Endothelial cell of umbilical vein (primary cell): ENCODE results near the gene KLF13. TPM values are rescaled to one million over a fixed set of nuclear protein-coding genes. Genes with fewer than 3 reads are reported as not detected.

ENCODE experiments used
- BruUV-seq: library from RNA; stranded (reverse); fragments of 400-500 nt; replicated peaks from 2 replicates; lab custom pipeline; 2021; lab: Mats Ljungman, UMichigan
- CTCF ChIA-PET: fragments of 300-600, 350-600 bp; sonication (Branson Sonifier 250); formaldehyde crosslinking; loops from one replicate; lab custom pipeline; 2021; ENCODE audit warnings: antibody characterized with exemption, inconsistent platforms; lab: Charles Lee
- POLR2A ChIA-PET: fragments of 300-600, 350-600 bp; sonication (Branson Sonifier 250); formaldehyde crosslinking; loops from one replicate; lab custom pipeline; 2021; ENCODE audit warnings: antibody characterized with exemption, inconsistent platforms; lab: Charles Lee
- DNase-seq: peaks from one replicate; pipeline ENCODE4 v3.0.0-alpha.2; 2011; ENCODE audit warnings: low read depth, low spot score
- FAIRE-seq: peaks from 2 replicates; lab custom pipeline; 2011; peaks lifted over from hg19 to GRCh38; lab: Jason Lieb, UNC
- H2AFZ ChIP-seq: 2 replicates; pipeline ENCODE4 v1.6.0; 2012; ENCODE audit warnings: low read depth, low read length, control low read depth, inconsistent platforms
- H3K27ac ChIP-seq: 2 replicates; pipeline ENCODE4 v1.5.1; 2011; ENCODE audit warnings: low read depth, mild to moderate bottlenecking, control low read depth, low read length, moderate library complexity; ENCODE audit not compliant: insufficient read depth
- H3K27me3 ChIP-seq, 2 experiments: 2 replicates each; pipeline versions ENCODE4 v1.6.0 to v1.6.1; 2011; ENCODE audit warnings: low read length in 2 of 2, mixed read lengths in 1 of 2; ENCODE audit not compliant: control insufficient read depth in 2 of 2, insufficient read depth in 2 of 2
- H3K36me3 ChIP-seq, 2 experiments: 2 replicates in 1 of 2; 3 replicates in 1 of 2; pipeline ENCODE4 v1.5.1; 2011; ENCODE audit warnings: low read length in 2 of 2, mild to moderate bottlenecking in 1 of 2, moderate library complexity in 1 of 2; ENCODE audit not compliant: control insufficient read depth in 2 of 2, insufficient read depth in 2 of 2; ENCODE audit errors: extremely low read depth in 1 of 2
- H3K4me1 ChIP-seq: 3 replicates; pipeline ENCODE4 v1.5.1; 2011; ENCODE audit warnings: mild to moderate bottlenecking, low read length; ENCODE audit not compliant: control insufficient read depth, insufficient read depth; ENCODE audit errors: extremely low read depth
- H3K4me2 ChIP-seq: 2 replicates; pipeline ENCODE4 v1.6.1; 2011; ENCODE audit warnings: low read length, control low read depth, mixed read lengths; ENCODE audit not compliant: insufficient read depth
- H3K4me3 ChIP-seq, 3 experiments: fragments of 200-600 bp in 1 of 3; sonication (generic), shearing (Covaris generic) in 1 of 3; replicated peaks in 1 of 3; 2 replicates each; pipeline ENCODE4 v1.5.1; 2011 to 2016; ENCODE audit warnings: control low read depth in 3 of 3, low read length in 3 of 3, mild to moderate bottlenecking in 2 of 3, inconsistent platforms in 1 of 3, low read depth in 1 of 3, moderate library complexity in 1 of 3; ENCODE audit not compliant: insufficient read depth in 1 of 3
- H3K79me2 ChIP-seq: 2 replicates; pipeline ENCODE4 v1.6.0; 2012; ENCODE audit warnings: low read length, inconsistent platforms; ENCODE audit not compliant: control insufficient read depth, insufficient read depth
- H3K9ac ChIP-seq: replicated peaks from 2 replicates; pipeline ENCODE3; 2011; ENCODE audit warnings: low read length, control low read depth; ENCODE audit not compliant: insufficient read depth; ENCODE audit errors: extremely low read depth
- H3K9me1 ChIP-seq: replicated peaks from 3 replicates; pipeline ENCODE4 v1.6.0; 2011; ENCODE audit warnings: mild to moderate bottlenecking, low read length; ENCODE audit not compliant: control insufficient read depth, insufficient read depth; ENCODE audit errors: extremely low read depth
- H3K9me3 ChIP-seq: replicated peaks from 2 replicates; pipeline ENCODE4 v1.5.1; 2012; ENCODE audit warnings: low read length, inconsistent platforms; ENCODE audit not compliant: control insufficient read depth, insufficient read depth
- H4K20me1 ChIP-seq: replicated peaks from 2 replicates; pipeline ENCODE3; 2011; ENCODE audit warnings: mild to moderate bottlenecking, low read length; ENCODE audit not compliant: control insufficient read depth, insufficient read depth; ENCODE audit errors: extremely low read depth
- CTCF ChIP-seq, 2 donors: IDR thresholded peaks; 1 replicate in 1 of 2; 2 replicates in 1 of 2; pipeline ENCODE4 v1.5.1; 2011; ENCODE audit warnings: low read length in 2 of 2, mild to moderate bottlenecking in 2 of 2, moderate library complexity in 2 of 2, control low read depth in 1 of 2, inconsistent platforms in 1 of 2, low read depth in 1 of 2; ENCODE audit not compliant: insufficient read depth in 1 of 2; ENCODE audit errors: extremely low read depth in 1 of 2
- EZH2 ChIP-seq: IDR thresholded peaks from 2 replicates; pipeline ENCODE4 v1.6.1; 2012; ENCODE audit warnings: borderline replicate concordance, low read depth, mild to moderate bottlenecking, moderate library complexity, low read length, inconsistent platforms; ENCODE audit not compliant: severe bottlenecking
- FOS ChIP-seq: IDR thresholded peaks from 2 replicates; pipeline ENCODE4 v1.6.1; 2011; ENCODE audit warnings: mild to moderate bottlenecking, low read length, moderate library complexity, borderline replicate concordance; ENCODE audit not compliant: insufficient read depth
- GATA2 ChIP-seq: IDR thresholded peaks from 2 replicates; pipeline ENCODE4 v1.7.0; 2011; ENCODE audit warnings: low read depth, mild to moderate bottlenecking, moderate library complexity, mixed read lengths, low read length; ENCODE audit not compliant: insufficient read length, insufficient read depth
- JUN ChIP-seq: IDR thresholded peaks from 2 replicates; pipeline ENCODE4 v1.6.1; 2011; ENCODE audit warnings: borderline replicate concordance, low read depth; ENCODE audit not compliant: insufficient read length, insufficient read depth
- MAX ChIP-seq: IDR thresholded peaks from 2 replicates; pipeline ENCODE4 v1.6.1; 2011; ENCODE audit not compliant: insufficient read depth, insufficient read length
- MYC ChIP-seq: IDR thresholded peaks from one replicate; pipeline ENCODE4 v1.6.1; 2011; ENCODE audit warnings: mild to moderate bottlenecking, low read depth, low read length
- POLR2A ChIP-seq: IDR thresholded peaks from 2 replicates; pipeline ENCODE4 v1.6.1; 2012; ENCODE audit warnings: low read depth, mild to moderate bottlenecking, control low read depth, low read length
- POLR2AphosphoS5 ChIP-seq: IDR thresholded peaks from 2 replicates; pipeline ENCODE4 v1.6.1; 2012; ENCODE audit warnings: low read depth, mild to moderate bottlenecking, control low read depth, low read length, moderate library complexity; ENCODE audit not compliant: insufficient read depth
- dilution Hi-C: fragments of 300-500 bp; cut with MboI; formaldehyde crosslinking; loops from one replicate; pipeline ENCODE4 v1.15.0; 2019; ENCODE audit warnings: low sequenced_read_pairs; ENCODE audit not compliant: extremely low pct_ligation_motif_present
- intact Hi-C: fragments of 100-400 bp; cut with micrococcal nuclease; formaldehyde crosslinking; loops from one replicate; pipeline ENCODE4 v1.10.0; 2022
- polyA plus RNA-seq, 4 experiments: library from polyadenylated mRNA; depleted of rRNA in 3 of 4; stranded (reverse) in 3 of 4; unstranded in 1 of 4; fragments of >200 nt; gene quantifications; 2 replicates each; pipeline versions ENCODE4 v1.2.1 to v1.2.3, GENCODE V29; 2011 to 2012; ENCODE audit warnings: missing spikeins in 1 of 4
- total RNA-seq: library from RNA; stranded (reverse); gene quantifications from 2 replicates; pipeline ENCODE4 v1.2.3, GENCODE V29; 2021

Gene KLF13
- total and polyA plus RNA-seq, 2 donors (not counting 3 experiments of a cell fraction or from before 2014, with no cell fraction given): 10.1 to 31.9 TPM

DNA sequence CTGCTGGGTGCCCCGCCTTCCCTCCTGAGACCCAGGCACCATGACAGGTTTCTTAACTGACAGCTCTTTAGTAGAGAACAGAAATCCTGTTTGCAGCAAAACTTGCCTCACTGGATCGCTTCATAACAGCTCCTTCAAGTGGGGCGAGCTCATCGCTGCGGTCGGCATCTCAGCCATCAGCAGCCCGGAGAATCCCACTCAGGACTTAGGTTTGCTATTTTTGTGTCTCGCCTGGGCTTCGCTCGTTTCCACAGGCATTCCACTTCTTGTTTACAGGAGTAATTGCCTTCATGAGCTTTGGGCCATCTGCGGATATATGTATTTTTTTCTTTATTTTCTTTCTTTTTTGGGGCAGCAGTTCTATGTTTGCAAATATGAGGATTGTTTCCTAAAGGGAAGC is 15.7 kb downstream of the KLF13 start:
- Histone ChIP-seq H3K9me1 (no peaks in the 10 kb centered on the region), H3K4me1 (peaks cover 21% of the 10 kb centered on the region), H3K36me3 (no peaks in the 10 kb centered on the region), H2AFZ (no peak overlapping the region), H3K79me2 (peaks cover 16% of the 10 kb centered on the region), H3K9ac (peak overlapping the region; percentile 36), H3K27me3 (no peaks in the 10 kb centered on the region), H4K20me1 (no peaks in the 10 kb centered on the region), H3K27ac (peak overlapping the region; percentile 28), H3K9me3 (no peaks in the 10 kb centered on the region), H3K4me3 (peak overlapping the region in 1 of 3 experiments; percentile 26), H3K4me2 (peak overlapping the region; percentile 58)
- intact Hi-C loops (loop anchor here (1.0 kb wide), 4 partner anchors 11 to 93 kb away; partner anchors contain the start of gene KLF13), dilution Hi-C loops (no loop called here)
- POLR2A ChIA-PET: interaction anchor here (1.1 kb wide), 1 partner anchor 11 kb away, joined by 3 read pairs; no protein-coding TSS in a partner anchor
- CTCF ChIA-PET: interaction anchor here (0.9 to 1.8 kb wide), 16 partner anchors 10 to 148 kb away, joined by 3 to 17 read pairs (median 4); partner anchors contain the start of gene KLF13
- TF ChIP-seq CTCF (IDR thresholded peaks at IDR 0.05; ENCODE audit: extremely low read depth in 1 of 2, insufficient read depth in 1 of 2, low read depth in 1 of 2, low read length in 2 of 2): no peak
- no peak for TF ChIP-seq MYC
- TF ChIP-seq MAX: no peak
- TF ChIP-seq POLR2AphosphoS5: no peak
- no peak for TF ChIP-seq EZH2
- TF ChIP-seq JUN: no peak
- TF ChIP-seq GATA2: no peak
- no peak for TF ChIP-seq FOS
- TF ChIP-seq POLR2A: no peak
- DNase-seq: no peak
- FAIRE-seq: no peak
- BruUV-seq: no TSS peak
